GM21723 (cell line): ENCODE measurements around the gene RNLS.

Experiments used
- ATAC-seq: cut with Tn5 transposase; IDR thresholded peaks from one replicate; pipeline ENCODE4 v1.9.1; 2021; ENCODE audit warnings: mild to moderate bottlenecking, moderate library complexity; ENCODE audit not compliant: unreplicated experiment

The RNLS gene

DNA sequence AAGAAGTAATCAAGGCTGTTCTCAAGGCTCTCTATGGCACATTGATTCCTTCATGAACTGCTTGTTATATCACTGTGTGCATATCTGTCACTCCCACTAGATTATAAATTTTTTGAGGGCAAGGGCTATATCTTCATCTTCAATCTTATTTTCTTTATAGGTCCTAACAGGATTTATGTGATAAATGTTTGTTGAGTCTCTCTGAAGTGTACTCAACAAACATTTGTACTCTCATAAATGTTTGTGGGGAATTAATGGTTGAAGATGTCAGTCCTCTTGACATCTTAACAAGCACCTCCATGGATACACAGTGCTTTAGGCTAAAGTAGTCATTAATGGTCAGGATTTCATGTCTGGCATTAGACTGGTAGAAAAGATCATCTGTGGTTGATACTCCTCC is 143.2 kb downstream of the RNLS start:
- ATAC-seq = no peak

DNA sequence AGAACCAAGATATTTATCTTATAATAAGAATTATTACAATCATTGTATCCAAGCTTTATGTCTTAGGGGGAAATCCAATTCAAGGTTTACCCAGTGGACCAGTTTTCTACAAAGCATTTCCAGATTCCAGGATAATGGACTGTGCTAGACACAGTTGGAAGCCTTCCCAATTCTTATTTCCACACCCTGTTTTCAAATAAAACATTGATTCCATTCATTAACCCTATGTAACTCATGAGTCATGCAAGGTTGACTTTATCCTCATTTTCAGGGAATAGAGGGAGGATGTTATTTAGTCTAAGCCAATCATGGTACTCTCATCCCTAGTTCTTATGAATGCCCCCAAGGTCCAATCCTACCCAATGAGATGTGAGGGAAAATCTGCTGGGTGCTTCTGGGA is 145.7 kb downstream of the RNLS start:
- ATAC-seq = no peak

DNA sequence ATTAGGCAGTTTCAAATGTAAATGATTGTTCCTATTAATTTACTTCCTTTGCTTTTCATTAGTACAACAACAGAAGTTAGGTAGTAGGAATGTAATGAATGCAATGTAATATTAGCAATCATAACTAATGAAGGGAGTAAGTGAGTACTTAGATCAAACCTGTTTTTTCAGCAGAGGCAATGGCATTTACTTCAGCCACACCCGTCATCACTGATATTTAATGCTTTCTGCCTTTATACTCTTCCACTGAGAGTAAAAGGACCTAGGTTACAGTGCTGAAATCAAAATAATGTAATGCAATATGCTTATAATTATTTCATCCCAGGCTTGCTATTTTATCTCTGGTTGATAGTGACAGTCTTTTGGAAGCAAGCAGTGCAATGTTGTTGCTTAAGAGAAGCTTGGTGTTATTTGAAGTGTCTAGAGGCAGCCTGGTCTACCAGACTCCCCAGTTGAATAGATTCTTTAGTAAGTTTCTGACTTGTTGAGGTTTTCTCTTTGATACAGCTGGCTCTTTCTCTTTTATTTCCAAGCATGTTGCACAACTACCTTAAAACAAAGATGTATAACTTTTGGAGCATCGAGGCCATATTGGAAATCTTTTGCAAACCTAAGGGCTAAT is 149.4 kb downstream of the RNLS start:
- no peak for ATAC-seq

DNA sequence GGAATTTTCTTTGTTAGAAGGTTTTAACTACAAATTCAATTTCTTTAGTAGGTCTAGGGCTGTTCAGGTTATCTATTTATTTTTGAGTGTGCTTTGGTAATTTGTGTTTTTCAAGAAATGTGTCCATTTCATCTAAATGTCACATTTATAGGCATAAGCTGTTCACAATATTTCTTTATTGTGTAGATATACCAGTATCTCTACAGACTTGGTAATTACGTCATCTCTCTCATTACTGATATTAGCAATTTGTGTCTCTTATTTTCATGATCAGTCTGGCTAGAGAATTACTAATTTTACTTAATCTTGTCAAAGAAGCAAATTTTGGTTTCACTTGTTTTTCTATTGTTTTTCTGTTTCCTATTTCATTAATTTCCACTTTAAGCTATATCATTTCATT is 152.0 kb downstream of the RNLS start:
- ATAC-seq = no peak

DNA sequence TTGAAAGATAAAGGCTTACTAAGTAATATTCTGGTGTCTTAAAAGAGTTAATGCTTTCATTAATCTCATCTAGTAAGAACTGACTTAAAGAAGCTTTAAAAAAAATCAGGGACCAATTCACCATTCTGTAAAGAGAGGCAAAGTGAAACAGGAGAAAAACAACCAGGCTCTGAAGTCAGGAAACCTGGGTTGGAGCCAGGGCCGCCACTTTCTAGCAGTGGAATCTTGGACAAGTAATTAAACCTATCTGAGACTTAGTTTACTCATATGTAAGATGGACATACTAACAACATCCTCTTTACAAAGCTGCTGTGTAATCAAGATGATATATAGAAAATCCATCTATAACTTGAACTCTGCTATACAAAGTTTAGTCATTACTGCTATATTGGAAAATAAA is 154.1 kb downstream of the RNLS start:
- no peak for ATAC-seq

DNA sequence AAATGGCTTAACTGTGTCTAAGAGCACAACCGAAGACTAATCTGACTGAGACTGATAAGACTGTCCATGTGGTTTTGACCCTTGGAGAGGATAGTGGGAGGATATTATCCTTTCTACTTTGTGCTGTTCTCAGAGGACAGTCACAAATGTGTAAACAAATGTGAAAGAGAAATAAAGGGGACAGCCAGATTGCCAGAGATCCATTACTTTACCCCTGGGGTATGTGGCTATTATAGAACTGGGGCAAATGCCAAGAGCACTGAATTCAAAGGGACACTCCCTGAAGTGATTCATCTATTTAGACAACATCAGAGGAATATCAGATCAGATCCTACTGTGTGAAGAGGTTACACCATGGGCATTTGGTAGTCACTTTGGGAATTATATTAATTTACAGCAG is 154.7 kb downstream of the RNLS start:
- ATAC-seq = no peak

DNA sequence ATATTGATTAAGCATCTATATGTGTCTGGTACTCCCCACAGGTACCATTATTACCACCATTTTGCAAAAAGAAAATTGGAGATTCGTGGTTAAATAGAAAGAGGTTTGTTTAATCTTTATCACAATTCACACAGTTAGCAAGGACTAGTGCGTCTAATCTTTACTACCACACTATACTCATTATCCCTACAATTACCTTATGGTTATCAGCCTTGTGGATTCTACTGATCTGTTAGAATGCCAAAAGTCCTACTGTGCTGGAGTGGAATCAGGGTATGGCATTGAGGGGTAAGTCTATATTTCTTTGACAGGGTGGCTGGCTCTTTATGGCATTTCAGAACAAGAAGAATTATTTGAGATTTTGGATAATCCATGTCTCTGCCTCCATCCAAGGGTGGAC is 156.1 kb downstream of the RNLS start:
- no peak for ATAC-seq

DNA sequence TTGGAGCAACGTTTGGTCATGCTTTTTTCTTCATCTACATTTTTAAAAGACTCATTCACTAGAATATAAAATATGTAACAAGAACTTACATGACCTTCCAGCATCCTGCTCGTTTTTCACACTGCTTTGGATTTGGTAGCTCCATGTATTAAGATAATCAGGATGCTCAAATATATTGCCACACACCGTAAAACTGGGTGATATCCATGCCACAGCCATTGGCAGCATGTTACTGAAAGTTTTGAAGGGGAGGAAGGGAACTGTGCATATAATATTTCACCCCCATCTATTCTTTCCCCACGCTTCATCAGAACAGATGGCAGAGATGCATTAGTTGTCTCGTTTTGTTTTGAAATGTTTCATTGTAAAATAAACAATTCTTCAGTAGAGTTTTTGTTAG is 158.2 kb downstream of the RNLS start:
- no peak for ATAC-seq

DNA sequence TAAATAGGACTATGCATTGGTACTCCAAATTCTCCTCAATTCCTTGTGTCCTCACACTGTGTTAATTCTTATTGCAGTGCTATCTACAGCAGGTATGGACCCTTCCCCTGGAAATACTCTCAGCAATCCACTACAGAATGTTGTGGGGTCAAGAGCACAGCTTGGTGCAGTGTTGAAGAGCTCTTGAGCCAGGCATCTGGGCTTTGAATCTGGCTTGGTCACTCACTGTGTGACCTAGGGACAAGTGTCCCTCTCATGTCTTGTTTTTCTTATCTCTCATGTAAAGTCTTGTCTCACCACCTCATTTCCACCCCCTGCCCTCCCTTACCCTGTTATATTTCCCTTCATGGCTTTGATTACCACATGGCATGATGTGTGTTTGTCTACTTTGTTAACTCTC is 159.4 kb downstream of the RNLS start:
- no peak for ATAC-seq

DNA sequence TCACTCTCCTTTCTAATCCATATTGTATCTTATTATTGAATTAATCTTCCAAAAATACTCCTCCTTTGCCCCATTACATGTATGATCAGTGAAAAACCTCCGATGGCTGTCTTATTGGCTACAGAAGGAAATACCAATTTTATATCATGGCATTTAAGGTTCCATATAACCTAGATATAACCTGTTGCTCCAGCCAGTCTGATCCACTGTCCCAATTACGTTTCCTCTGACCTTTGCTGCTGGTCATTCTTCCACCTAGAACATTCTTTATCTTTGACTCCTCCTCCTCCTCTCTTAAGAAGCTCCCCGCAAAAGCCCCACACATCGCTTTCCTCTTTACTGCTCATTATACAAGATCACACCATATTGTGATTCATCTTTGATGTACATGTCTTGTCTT is 161.5 kb downstream of the RNLS start:
- ATAC-seq = no peak

DNA sequence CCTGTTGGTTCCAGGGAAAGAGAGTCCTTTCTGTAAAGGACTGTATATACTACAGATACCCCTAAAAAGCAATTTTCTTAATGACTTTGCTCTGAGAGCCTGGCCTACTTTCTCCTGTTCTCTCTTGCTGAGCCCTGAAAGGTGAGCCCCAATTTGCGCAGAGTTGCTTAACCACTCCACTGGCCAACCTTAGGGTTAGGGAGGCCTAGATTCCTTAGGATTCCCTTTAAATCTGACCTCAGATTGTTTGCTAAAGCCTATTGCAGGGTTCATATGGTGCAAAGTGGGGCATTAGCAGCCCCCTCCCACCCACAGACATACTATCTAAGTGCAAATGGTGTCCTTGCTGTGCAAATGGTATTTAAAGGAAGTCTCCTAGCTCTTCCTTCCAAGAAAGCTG is 164.2 kb downstream of the RNLS start:
- ATAC-seq = no peak

DNA sequence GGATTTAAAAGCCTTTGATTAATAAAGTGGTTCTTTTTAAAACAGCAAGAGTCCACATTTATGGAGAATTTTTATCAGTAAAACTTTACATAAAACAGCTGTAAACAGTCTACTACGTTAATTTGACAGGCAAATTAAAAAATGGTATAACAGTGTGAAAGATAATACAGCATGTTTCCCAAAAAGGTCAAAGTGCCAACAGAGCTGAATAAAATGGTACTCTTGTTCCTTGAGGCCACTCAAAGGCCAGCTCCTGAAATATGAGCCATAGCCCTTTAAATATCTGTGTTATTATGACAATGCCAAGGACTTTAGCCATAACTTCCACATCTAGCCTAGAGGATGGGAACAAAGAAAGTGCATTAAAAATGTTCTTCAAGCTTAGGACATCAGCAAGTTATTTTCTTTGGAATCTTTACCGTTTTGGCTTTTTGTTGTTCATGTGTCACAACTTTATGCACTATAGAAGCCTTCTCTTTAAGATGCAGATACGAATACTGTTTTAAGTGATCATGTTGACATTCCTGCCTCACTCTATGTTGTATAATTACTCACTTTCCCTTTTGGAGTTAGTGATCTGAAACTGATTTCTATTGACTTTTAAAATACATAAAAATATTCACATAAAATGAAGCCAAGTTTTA is 165.6 kb downstream of the RNLS start:
- ATAC-seq = no peak

DNA sequence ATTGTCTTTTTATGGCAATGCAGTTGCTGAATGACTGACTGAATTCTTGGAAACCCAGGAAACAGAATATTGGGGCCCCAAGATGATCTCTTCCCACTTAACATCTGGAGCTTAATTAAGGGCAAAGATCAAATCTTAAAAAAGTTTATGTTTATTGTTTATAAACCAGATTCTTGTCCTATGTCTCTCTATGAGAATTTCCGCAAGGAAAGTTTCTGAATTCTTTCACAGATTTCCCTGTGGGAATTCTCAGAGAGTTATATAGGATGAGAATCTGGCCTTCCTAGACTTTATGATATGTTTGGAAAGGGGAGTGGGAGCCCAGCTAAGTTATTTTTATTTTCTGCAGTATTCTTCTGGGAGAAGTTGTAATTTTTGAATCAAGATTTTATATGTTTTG is 166.3 kb downstream of the RNLS start:
- no peak for ATAC-seq

DNA sequence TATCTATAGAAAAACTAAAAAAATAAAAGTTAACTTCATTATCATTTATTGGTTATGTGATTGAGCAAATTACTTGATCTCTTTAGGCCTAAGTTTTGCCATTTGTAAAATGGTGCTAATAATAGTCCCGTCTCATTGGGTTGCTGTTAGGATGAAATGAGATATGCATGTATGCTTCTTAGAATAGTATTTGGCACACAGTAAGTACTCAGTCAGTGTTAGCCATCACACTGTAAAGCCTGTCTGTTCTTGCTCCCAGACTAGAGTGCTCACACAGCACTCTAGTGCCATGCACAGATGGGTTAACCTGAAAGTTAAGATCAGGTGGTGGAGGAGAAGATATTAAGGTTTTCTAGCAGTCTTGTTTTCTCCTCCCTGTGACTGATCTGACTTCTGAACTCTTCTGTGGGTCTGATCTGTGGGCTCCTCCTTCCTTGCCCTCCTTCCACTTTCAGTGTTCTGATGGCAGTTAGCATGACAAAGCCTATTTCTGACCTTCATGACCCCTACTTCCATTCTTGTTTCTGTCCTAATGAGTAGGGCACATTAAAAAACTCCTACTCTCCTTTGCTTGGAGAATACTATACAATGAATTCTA is 167.5 kb downstream of the RNLS start:
- no peak for ATAC-seq

DNA sequence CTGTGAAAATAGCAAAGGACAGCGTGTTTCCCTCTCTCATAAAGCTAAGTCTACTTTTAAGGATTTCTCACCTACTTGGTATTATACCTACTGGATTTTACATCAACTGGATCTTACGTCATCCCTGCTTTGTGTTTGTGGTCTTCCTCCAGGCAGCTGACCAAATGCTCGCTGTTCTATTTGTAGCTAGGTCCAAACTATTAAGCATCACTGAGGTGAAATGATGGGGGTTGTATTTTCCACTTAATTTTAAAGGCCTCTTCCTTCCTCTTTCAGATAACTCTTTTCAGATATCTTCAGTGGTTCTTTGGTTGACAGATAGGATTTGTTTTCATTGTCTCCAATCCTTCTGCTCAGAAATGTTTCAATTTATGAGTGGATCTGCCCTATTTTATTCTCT is 169.7 kb downstream of the RNLS start:
- ATAC-seq = no peak

DNA sequence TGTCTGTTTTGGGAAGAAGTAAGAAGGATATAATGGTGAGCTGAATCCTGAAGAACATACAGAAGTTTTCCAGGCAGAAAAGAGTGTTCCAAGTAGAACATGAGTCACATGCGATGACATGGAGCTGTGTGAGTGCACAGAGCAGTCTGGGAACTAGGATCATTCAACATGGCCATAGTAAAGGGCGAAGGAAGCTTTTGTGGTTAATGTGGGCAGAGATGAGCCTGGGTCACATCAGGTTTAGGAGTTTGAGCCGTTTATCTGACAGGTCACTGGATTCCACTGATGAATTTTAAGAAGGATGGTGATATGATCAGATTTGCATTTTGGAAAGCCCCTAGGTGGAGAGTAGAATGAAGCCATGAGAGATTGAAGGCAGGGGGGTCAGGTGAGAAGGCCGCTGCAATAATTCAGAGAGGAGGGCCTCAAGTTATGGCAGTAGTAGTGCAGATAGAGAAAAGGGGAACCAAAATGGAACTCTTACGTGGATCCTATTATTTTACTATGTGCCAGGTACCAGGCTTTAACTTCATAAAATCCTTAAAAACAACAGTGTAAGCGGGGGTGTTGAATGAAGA is 171.3 kb downstream of the RNLS start:
- ATAC-seq = no peak

DNA sequence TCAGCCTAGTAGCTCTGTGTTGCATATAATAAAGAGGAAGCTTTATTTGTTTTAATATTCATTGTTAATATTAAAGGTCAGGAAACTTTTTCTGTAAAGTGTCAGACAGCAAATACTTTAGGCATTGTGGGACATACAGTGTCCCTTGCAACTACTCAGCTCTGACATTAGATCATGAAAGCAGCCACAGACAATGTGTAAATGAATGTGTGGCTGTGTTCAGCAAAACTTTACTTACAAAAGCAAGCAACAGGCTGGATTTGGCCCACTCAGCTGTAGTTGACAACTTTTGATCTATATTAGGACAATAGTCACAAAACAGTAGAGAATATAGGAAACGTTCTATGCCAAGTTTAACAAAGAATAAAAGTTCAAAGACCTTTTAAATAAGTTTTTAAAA is 173.3 kb downstream of the RNLS start:
- no peak for ATAC-seq

DNA sequence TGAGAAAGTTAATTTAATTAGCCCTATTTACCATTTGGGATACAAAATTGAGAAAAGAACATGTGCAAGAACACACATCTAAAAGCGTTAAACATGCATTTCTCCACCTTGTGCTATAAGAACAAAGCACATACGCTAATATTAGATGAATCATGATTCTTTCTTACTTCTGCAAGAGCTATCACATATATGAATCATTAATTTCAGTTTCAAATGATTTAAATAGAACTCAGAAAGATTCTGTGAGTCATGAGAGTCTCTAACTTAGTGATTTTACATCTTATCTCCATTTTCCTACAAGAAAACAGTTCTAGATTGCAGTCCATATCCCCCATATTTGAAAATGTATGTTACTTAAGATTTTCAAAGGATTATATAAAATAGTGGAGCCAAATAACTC is 173.9 kb downstream of the RNLS start:
- peak; percentile 65 for ATAC-seq

DNA sequence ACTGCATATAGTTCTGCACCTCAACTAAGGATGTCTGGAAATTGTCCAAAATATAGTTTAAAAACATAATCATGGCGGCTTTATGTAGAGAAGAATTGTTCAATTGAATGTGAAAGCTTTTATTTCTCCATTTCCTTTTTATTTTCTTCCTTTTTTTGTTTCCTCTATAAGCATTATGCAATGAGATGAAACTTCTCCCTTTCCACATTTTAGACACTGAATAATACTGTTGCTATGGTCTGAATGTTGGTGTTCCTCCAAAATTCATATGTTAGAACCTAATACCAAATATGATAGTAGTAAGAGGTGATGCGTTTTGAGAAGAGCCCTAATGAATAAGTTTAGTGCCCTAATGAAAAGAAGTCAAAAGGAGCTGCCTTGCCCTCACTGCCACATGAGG is 175.0 kb downstream of the RNLS start:
- no peak for ATAC-seq

DNA sequence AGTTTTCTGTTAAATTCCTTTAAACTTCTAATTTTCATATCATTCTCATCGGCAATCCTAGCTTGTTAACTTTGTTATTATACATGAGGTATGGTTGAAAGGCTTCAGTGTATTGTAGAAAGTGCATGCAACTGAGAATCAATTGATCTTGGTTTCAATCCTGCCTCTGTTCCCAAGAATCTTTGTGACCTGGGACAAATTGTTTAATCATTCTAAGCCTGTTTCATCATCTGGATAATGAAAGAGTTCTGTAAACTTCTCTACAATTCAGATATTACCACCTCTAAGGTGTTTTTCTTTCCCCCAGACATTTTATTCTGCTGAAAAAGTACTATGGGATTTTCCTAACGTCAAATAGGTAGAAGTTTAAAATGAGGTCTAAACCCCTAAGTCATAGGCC is 179.0 kb downstream of the RNLS start:
- no peak for ATAC-seq

DNA sequence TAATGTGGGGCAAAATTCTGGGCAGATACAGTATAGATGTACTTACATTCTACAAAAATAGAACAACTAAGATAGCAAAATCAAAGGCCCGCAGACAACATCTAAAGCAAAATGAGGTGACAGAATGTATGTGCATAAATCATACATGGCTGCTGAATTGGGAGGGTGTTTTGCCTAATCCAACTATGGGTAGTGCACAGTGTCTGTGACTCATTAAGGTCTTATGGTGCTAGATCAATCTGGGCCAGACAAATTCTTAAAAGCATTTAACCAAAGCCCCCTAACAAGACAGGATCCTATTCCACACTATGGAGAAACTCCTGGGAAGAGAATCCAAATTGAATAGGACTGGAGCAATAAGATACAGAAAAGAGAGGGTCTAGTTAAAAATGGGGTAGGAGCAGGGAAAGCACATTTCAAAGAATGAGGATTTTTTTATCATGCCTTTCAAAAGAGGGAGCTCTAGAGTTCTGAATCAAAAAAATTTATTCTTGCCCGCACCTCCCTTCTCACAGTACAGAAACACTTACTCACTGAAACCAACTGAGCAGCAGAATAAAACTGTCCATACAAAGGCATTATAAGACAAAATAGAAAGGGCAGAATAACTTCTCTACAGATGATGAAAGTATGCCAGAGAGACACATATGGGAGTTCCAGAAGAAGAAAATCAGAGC is 181.3 kb downstream of the RNLS start:
- ATAC-seq = no peak

DNA sequence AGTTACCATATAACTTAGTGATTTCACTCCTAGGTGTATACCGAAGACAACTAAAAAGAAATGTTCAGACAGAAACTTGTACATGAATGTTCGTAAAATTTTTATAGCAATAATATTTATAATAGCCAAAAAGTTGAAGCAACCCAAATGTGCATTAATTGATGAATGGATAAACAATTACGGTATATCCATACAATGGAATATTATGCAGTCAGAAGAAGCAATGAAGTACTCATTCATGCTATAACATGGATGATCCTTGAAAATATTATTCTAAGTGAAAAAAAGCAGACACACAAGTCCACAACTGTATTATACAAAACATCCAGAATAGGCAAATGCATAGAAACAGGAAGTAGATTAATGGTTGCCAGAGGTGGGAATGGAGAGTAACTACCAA is 183.9 kb downstream of the RNLS start:
- no peak for ATAC-seq
